Neural progenitor cell (in vitro differentiated cells): ENCODE data around the gene CARNS1. TPM values are rescaled to one million over a fixed set of nuclear protein-coding genes. Genes with fewer than 3 reads are reported as not detected.

ENCODE experiments used
- DNase-seq: peaks from one replicate; pipeline ENCODE4 v3.0.0-alpha.2; 2016; ENCODE audit warnings: low spot score
- H2AFZ ChIP-seq: fragments of 200-600 bp; sonication (generic); replicated peaks from 2 replicates; pipeline ENCODE4 v1.6.1; 2016; ENCODE audit warnings: antibody characterized with exemption
- H3F3A ChIP-seq: fragments of 200-600 bp; sonication (generic); 2 replicates; pipeline ENCODE4 v1.6.1; 2016; ENCODE audit warnings: antibody characterized with exemption, low read depth
- H3K27ac ChIP-seq: fragments of 200-600 bp; sonication (generic); 2 replicates; pipeline ENCODE4 v1.5.1; 2016; ENCODE audit warnings: mild to moderate bottlenecking
- H3K27me3 ChIP-seq: fragments of 200-600 bp; sonication (generic); 2 replicates; pipeline ENCODE4 v1.6.1; 2016; ENCODE audit warnings: mild to moderate bottlenecking, moderate library complexity
- H3K36me3 ChIP-seq: fragments of 200-600 bp; sonication (generic); 2 replicates; pipeline ENCODE4 v1.5.1; 2016
- H3K4me1 ChIP-seq: fragments of 200-600 bp; sonication (generic); 2 replicates; pipeline ENCODE4 v1.6.1; 2016; ENCODE audit warnings: mixed run types
- H3K4me2 ChIP-seq: fragments of 200-600 bp; sonication (generic); 2 replicates; pipeline ENCODE4 v1.6.1; 2016
- H3K4me3 ChIP-seq: fragments of 200-600 bp; sonication (generic); 2 replicates; pipeline ENCODE4 v1.5.1; 2016
- H3K79me2 ChIP-seq: fragments of 200-600 bp; sonication (generic); 2 replicates; pipeline ENCODE4 v1.6.1; 2016; ENCODE audit warnings: low read depth
- H3K9ac ChIP-seq: fragments of 200-600 bp; sonication (generic); 2 replicates; pipeline ENCODE4 v1.6.1; 2016
- H3K9me3 ChIP-seq: fragments of 200-600 bp; sonication (generic); 2 replicates; pipeline ENCODE4 v1.5.1; 2016; ENCODE audit warnings: low read depth
- H4K20me1 ChIP-seq: fragments of 200-600 bp; sonication (generic); 2 replicates; pipeline ENCODE4 v1.6.1; 2016; ENCODE audit warnings: low read depth
- H3K27ac Mint-ChIP-seq: 3 replicates; pipeline ENCODE4 v1.8.0; 2021; ENCODE audit warnings: mixed read lengths
- H3K27me3 Mint-ChIP-seq: 2 replicates; pipeline ENCODE4 v1.8.0; 2022; ENCODE audit warnings: low read depth, mild to moderate bottlenecking, inconsistent platforms, moderate library complexity, mixed read lengths; ENCODE audit not compliant: insufficient read depth
- H3K36me3 Mint-ChIP-seq: 3 replicates; pipeline ENCODE4 v1.8.0; 2021; ENCODE audit warnings: mixed read lengths
- H3K4me1 Mint-ChIP-seq: 3 replicates; pipeline ENCODE4 v1.8.0; 2021; ENCODE audit warnings: mixed read lengths
- H3K4me3 Mint-ChIP-seq: 3 replicates; pipeline ENCODE4 v1.8.0; 2021; ENCODE audit warnings: mild to moderate bottlenecking, moderate library complexity, mixed read lengths
- H3K9me3 Mint-ChIP-seq: 3 replicates; pipeline ENCODE4 v1.8.0; 2020; ENCODE audit warnings: mixed read lengths
- CTCF ChIP-seq: fragments of 200-600 bp; sonication (generic); IDR thresholded peaks from 2 replicates; pipeline ENCODE4 v1.5.1; 2017; ENCODE audit warnings: antibody characterized with exemption, mild to moderate bottlenecking
- EZH2 ChIP-seq: fragments of 200-600 bp; sonication (generic); IDR thresholded peaks from 2 replicates; pipeline ENCODE4 v1.6.1; 2017; ENCODE audit warnings: antibody characterized with exemption, mild to moderate bottlenecking, moderate library complexity
- EZH2phosphoT487 ChIP-seq: fragments of 200-600 bp; sonication (generic); IDR thresholded peaks from 2 replicates; pipeline ENCODE4 v1.6.1; 2017; ENCODE audit warnings: antibody characterized with exemption
- total RNA-seq: library from RNA; depleted of rRNA; stranded (reverse); fragments of >200 nt; gene quantifications from 2 replicates; pipeline ENCODE4 v1.2.3, GENCODE V29; 2015; ENCODE audit warnings: low replicate concordance

CARNS1 gene
- total RNA-seq, 1 donor from 2014 or later: 0.52 TPM

- Histone ChIP-seq H3K4me3 (no peak overlapping the region), H3K4me1 (no peaks in the 10 kb centered on the region), H3K27ac (no peak overlapping the region), H3K4me2 (no peak overlapping the region), H3K9me3 (no peaks in the 10 kb centered on the region), H3K27me3 (no peaks in the 10 kb centered on the region), H2AFZ (no peak overlapping the region), H3K79me2 (no peaks in the 10 kb centered on the region), H4K20me1 (no peaks in the 10 kb centered on the region), H3K36me3 (no peaks in the 10 kb centered on the region), H3K9ac (no peak overlapping the region), H3F3A (no peaks in the 10 kb centered on the region)
- Mint-ChIP-seq H3K9me3 (no peaks in the 10 kb centered on the region), H3K4me3 (peak overlapping the region; percentile 9), H3K36me3 (peaks cover 16% of the 10 kb centered on the region), H3K27me3 (peaks cover 2% of the 10 kb centered on the region), H3K4me1 (peaks cover 7% of the 10 kb centered on the region), H3K27ac (peak overlapping the region; percentile 16)
- TF ChIP-seq CTCF: no peak
- TF ChIP-seq EZH2: no peak
- TF ChIP-seq EZH2phosphoT487: no peak
- DNase-seq: no peak
Measured at GRCh38 chr11:67436459-67437081, 21.1 kb downstream of the CARNS1 start.

GRCh38 chr11:67437082-67437808, 21.8 kb downstream of the CARNS1 start, which contains the start of gene PTPRCAP:
PTPRCAP (minus strand) TSS chr11:67437682; CDS start chr11:67437619, 63 bp downstream.
- no peak for DNase-seq
- no peaks in the 10 kb centered on the region for H3K27me3 ChIP-seq
- H3K4me3 Mint-ChIP-seq: peak within 1 kb of the TSS; percentile 9

GRCh38 chr11:67437809-67438157, 22.3 kb downstream of the CARNS1 start:
- Mint-ChIP-seq H3K4me3 (no peak overlapping the region), H3K9me3 (no peaks in the 10 kb centered on the region), H3K36me3 (peaks cover 8% of the 10 kb centered on the region), H3K27ac (no peak overlapping the region), H3K27me3 (peaks cover 2% of the 10 kb centered on the region), H3K4me1 (peaks cover 6% of the 10 kb centered on the region)
- no peaks in the 10 kb centered on the region for H3K4me1 ChIP-seq
- H3K9ac ChIP-seq: no peak overlapping the region
- H2AFZ ChIP-seq: no peak overlapping the region
- TF ChIP-seq EZH2phosphoT487: no peak
- no peak for TF ChIP-seq CTCF
- TF ChIP-seq EZH2: no peak
- H4K20me1 ChIP-seq: no peaks in the 10 kb centered on the region
- DNase-seq: no peak
- H3K27me3 ChIP-seq: no peaks in the 10 kb centered on the region
- H3K4me3 ChIP-seq: no peak overlapping the region
- no peaks in the 10 kb centered on the region for H3K36me3 ChIP-seq
- no peaks in the 10 kb centered on the region for H3K9me3 ChIP-seq
- peaks cover 3% of the 10 kb centered on the region for H3F3A ChIP-seq
- no peak overlapping the region for H3K4me2 ChIP-seq
- no peak overlapping the region for H3K27ac ChIP-seq
- no peaks in the 10 kb centered on the region for H3K79me2 ChIP-seq

More at GRCh38 chr11:67437082-67437808, 21.8 kb downstream of the CARNS1 start, which contains the start of gene PTPRCAP:
- Mint-ChIP-seq H3K9me3 (no peaks in the 10 kb centered on the region), H3K27me3 (peaks cover 2% of the 10 kb centered on the region), H3K4me1 (peaks cover 6% of the 10 kb centered on the region), H3K27ac (peak within 1 kb of the TSS; percentile 16), H3K36me3 (peaks cover 9% of the 10 kb centered on the region)
- Histone ChIP-seq H3K9ac (no peak within 1 kb of the TSS), H3K4me1 (no peaks in the 10 kb centered on the region), H3K27ac (no peak within 1 kb of the TSS), H3K4me3 (no peak within 1 kb of the TSS), H3K9me3 (no peaks in the 10 kb centered on the region), H3F3A (no peaks in the 10 kb centered on the region), H3K4me2 (no peak within 1 kb of the TSS), H2AFZ (no peak within 1 kb of the TSS), H3K36me3 (no peaks in the 10 kb centered on the region), H3K79me2 (no peaks in the 10 kb centered on the region), H4K20me1 (no peaks in the 10 kb centered on the region)
- no peak for TF ChIP-seq EZH2
- no peak for TF ChIP-seq CTCF
- no peak for TF ChIP-seq EZH2phosphoT487
